Muscle of leg (tissue), 11 donors: ENCODE results near the gene ZNF805. TPM values are rescaled to one million over a fixed set of nuclear protein-coding genes. Genes with fewer than 3 reads are reported as not detected.
"Not testable (repeated sequence)": the region's sequence is repeated elsewhere in the genome, so short reads cannot be mapped to it uniquely, and the experiment has no call there.

Source experiments
- DNase-seq: peaks from one replicate; pipeline ENCODE4 v3.0.0; 2013
- H3K27ac ChIP-seq: one replicate; pipeline ENCODE4 v1.5.1; 2013; ENCODE audit warnings: mild to moderate bottlenecking, low read length, control low read depth
- H3K27me3 ChIP-seq: one replicate; pipeline ENCODE4 v1.6.1; 2013; ENCODE audit warnings: low read length; ENCODE audit not compliant: control insufficient read depth, insufficient read depth
- H3K36me3 ChIP-seq: one replicate; pipeline ENCODE4 v1.6.1; 2013; ENCODE audit warnings: low read length; ENCODE audit not compliant: control insufficient read depth, insufficient read depth
- H3K4me1 ChIP-seq: one replicate; pipeline ENCODE4 v1.6.1; 2013; ENCODE audit warnings: low read length; ENCODE audit not compliant: control insufficient read depth, insufficient read depth
- H3K4me3 ChIP-seq: one replicate; pipeline ENCODE4 v1.5.1; 2013; ENCODE audit warnings: low read length, control low read depth
- H3K9me3 ChIP-seq: replicated peaks from 2 replicates; pipeline ENCODE4 v1.6.1; 2013; ENCODE audit warnings: low read depth, low read length; ENCODE audit not compliant: control insufficient read depth
- WGBS: methylation state at CpG from one replicate; pipeline ENCODE4 v1.1.5; 2013; ENCODE audit warnings: missing lambda C conversion rate; ENCODE audit not compliant: insufficient coverage; 5-methylcytosine and 5-hydroxymethylcytosine counted together
- polyA plus RNA-seq, 8 donors: library from polyadenylated mRNA; unstranded; fragments of 120-200 nt; gene quantifications; one replicate each; pipeline versions ENCODE4 v1.2.1 to v1.2.3, GENCODE V29; 2013; ENCODE audit warnings: inconsistent platforms in 1 of 8, low replicate concordance in 1 of 8; ENCODE audit not compliant: insufficient read length in 8 of 8, insufficient read depth in 1 of 8
- total RNA-seq: library from RNA; stranded (reverse); fragments of 120-200 nt; gene quantifications from one replicate; pipeline ENCODE4 v1.2.4, GENCODE V29; 2013

Gene ZNF805
- total and polyA plus RNA-seq, 9 donors, result 2.8 to 23.3 (median 4.5) TPM

DNA sequence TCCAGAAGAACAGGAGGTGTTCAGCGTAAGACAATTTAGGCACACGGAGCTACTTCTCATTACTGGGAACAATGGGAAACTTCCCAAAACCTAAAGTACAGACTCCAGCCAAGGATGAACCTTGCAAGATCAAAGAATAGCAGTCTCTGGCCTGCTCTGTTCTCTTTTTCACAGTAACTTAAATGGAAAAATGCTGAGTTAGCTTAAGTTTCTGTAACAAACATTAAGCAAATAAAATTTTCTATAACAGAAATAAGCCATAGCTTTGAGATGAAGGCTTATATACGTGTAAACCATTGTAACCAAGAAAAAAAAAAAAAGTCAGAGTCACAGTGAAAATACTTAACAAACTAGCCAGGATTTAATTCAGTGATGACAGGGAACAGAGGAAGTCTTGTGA lies 21.6 kb downstream of the ZNF805 start:
- no peak for DNase-seq
- H3K4me3 ChIP-seq, result no peak overlapping the region
- 79% methylated on average over 2 of the region's 3 CpGs for WGBS
- H3K36me3 ChIP-seq, result peaks cover 14% of the 10 kb centered on the region
- H3K27me3 ChIP-seq, result no peaks in the 10 kb centered on the region
- no peaks in the 10 kb centered on the region for H3K4me1 ChIP-seq
- H3K9me3 ChIP-seq, result no peaks in the 10 kb centered on the region
- H3K27ac ChIP-seq, result no peak overlapping the region

DNA sequence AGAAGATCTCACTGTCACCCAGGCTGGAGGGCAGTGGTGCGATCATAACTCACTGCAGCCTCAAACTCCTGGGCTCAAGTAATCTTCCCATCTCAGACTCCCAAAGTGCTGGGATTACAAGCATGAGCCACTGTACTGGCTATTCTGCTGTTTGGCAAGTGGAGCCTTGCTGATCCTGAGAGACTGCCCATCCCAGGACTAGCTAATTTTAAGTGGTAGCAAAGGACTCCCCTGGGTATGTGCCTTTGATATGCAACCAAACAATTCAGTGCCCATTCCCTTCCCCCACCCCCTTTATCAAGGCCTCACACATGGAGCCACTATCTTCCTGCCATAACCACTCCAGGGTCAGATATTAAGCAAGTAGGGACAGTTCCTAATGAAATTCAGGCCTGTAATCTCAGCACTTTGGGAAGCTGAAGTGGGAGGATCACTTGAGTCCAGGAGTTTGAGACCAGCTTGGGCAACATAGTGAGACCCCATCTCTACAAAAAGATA lies 22.9 kb downstream of the ZNF805 start:
- peaks cover 14% of the 10 kb centered on the region for H3K36me3 ChIP-seq
- no peak overlapping the region for H3K27ac ChIP-seq
- no peak overlapping the region for H3K4me3 ChIP-seq
- WGBS, result no CpG with 5 or more reads among the region's 1 CpG
- no peaks in the 10 kb centered on the region for H3K27me3 ChIP-seq
- H3K4me1 ChIP-seq, result no peaks in the 10 kb centered on the region
- no peak for DNase-seq
- H3K9me3 ChIP-seq, result no peaks in the 10 kb centered on the region

- no peaks in the 10 kb centered on the region for H3K9me3 ChIP-seq
- no peaks in the 10 kb centered on the region for H3K36me3 ChIP-seq
- H3K4me1 ChIP-seq, result no peaks in the 10 kb centered on the region
- WGBS, result 80% methylated on average over 2 of the region's 3 CpGs
- no peak for DNase-seq
- H3K4me3 ChIP-seq, result no peak overlapping the region
- H3K27ac ChIP-seq, result no peak overlapping the region
- no peaks in the 10 kb centered on the region for H3K27me3 ChIP-seq
Measured at GRCh38 chr19:57267291-57267690, 26.9 kb downstream of the ZNF805 start.

- no peaks in the 10 kb centered on the region for H3K27me3 ChIP-seq
- no peak for DNase-seq
- no peaks in the 10 kb centered on the region for H3K9me3 ChIP-seq
- H3K4me3 ChIP-seq, result no peak overlapping the region
- H3K4me1 ChIP-seq, result no peaks in the 10 kb centered on the region
- 93% methylated on average over 4 of the region's 4 CpGs for WGBS
- no peak overlapping the region for H3K27ac ChIP-seq
- H3K36me3 ChIP-seq, result no peaks in the 10 kb centered on the region
Measured at GRCh38 chr19:57269515-57270250, 29.3 kb downstream of the ZNF805 start.

DNA sequence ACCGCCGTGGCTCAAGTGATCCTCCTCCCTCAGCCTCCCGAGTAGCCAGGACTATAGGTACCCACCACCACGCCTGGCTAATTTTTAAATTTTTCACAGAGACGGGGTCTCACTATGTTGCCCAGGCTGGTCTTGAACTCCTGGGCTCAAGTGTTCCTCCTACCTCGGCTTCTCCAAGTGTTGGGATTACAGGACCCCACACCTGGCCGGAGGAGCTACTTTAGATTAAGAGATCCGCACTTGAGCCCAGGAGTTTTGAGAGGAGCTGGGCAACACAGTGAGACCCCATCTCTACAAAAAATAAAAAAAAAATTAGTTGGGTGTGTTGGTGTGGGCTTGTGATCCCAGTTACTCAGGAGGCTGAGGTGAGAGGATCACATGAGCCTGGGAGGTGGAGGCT lies 30.8 kb downstream of the ZNF805 start:
- no peaks in the 10 kb centered on the region for H3K9me3 ChIP-seq
- no peaks in the 10 kb centered on the region for H3K27me3 ChIP-seq
- no peaks in the 10 kb centered on the region for H3K4me1 ChIP-seq
- no peaks in the 10 kb centered on the region for H3K36me3 ChIP-seq
- 88% methylated on average over 6 of the region's 8 CpGs for whole genome bisulfite sequencing
- no peak for DNase-seq
- H3K27ac ChIP-seq, result no peak overlapping the region
- H3K4me3 ChIP-seq, result no peak overlapping the region

DNA sequence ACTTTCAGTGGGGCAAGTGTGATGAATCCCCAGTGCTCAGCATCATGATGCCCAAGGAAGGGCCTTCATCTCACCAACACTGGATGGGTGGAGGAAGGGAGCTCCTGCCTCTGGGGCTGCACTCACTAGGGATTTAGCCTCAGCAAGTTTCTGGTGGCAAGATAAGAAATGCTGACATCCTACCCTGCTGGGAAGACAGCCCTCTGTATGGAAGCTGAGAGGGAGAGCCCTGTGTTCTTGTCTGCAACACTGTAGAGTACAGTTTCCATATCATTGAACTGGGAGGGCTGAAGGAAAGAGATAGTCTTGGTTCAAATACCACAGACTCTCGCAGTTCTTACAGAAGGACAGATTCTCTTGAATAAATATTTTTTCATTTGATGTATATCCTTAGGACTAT lies 32.6 kb downstream of the ZNF805 start:
- Histone ChIP-seq H3K36me3 (no peaks in the 10 kb centered on the region), H3K4me3 (no peak overlapping the region), H3K4me1 (no peaks in the 10 kb centered on the region), H3K9me3 (no peaks in the 10 kb centered on the region), H3K27me3 (no peaks in the 10 kb centered on the region), H3K27ac (no peak overlapping the region)
- DNase-seq, result no peak
- no CpG with 5 or more reads among the region's 1 CpG for WGBS

- no peak overlapping the region for H3K4me3 ChIP-seq
- no CpG with 5 or more reads among the region's 1 CpG for WGBS
- peaks cover 5% of the 10 kb centered on the region for H3K4me1 ChIP-seq
- DNase-seq, result no peak
- no peaks in the 10 kb centered on the region for H3K36me3 ChIP-seq
- H3K27ac ChIP-seq, result no peak overlapping the region
- H3K9me3 ChIP-seq, result no peaks in the 10 kb centered on the region
- H3K27me3 ChIP-seq, result no peaks in the 10 kb centered on the region
Measured at GRCh38 chr19:57276430-57276829, 36.0 kb downstream of the ZNF805 start.

GRCh38 chr19:57278481-57278880 lies 38.0 kb downstream of the ZNF805 start:
- not testable (repeated sequence) for H3K4me3 ChIP-seq, H3K27me3 ChIP-seq, H3K9me3 ChIP-seq, DNase-seq, H3K27ac ChIP-seq
- WGBS, result 100% methylated on average over 2 of the region's 2 CpGs
- Histone ChIP-seq H3K36me3 (peaks cover 11% of the 10 kb centered on the region), H3K4me1 (peaks cover 15% of the 10 kb centered on the region)

GRCh38 chr19:57279418-57280164 lies 39.2 kb downstream of the ZNF805 start:
- H3K4me3 ChIP-seq, result peak overlapping the region; percentile 99
- no peaks in the 10 kb centered on the region for H3K27me3 ChIP-seq
- peaks cover 15% of the 10 kb centered on the region for H3K4me1 ChIP-seq
- no peaks in the 10 kb centered on the region for H3K9me3 ChIP-seq
- peak; percentile 99 for DNase-seq
- under 1% methylated on average over 19 of the region's 25 CpGs for WGBS
- H3K36me3 ChIP-seq, result peaks cover 20% of the 10 kb centered on the region
- H3K27ac ChIP-seq, result peak overlapping the region; percentile 100

DNA sequence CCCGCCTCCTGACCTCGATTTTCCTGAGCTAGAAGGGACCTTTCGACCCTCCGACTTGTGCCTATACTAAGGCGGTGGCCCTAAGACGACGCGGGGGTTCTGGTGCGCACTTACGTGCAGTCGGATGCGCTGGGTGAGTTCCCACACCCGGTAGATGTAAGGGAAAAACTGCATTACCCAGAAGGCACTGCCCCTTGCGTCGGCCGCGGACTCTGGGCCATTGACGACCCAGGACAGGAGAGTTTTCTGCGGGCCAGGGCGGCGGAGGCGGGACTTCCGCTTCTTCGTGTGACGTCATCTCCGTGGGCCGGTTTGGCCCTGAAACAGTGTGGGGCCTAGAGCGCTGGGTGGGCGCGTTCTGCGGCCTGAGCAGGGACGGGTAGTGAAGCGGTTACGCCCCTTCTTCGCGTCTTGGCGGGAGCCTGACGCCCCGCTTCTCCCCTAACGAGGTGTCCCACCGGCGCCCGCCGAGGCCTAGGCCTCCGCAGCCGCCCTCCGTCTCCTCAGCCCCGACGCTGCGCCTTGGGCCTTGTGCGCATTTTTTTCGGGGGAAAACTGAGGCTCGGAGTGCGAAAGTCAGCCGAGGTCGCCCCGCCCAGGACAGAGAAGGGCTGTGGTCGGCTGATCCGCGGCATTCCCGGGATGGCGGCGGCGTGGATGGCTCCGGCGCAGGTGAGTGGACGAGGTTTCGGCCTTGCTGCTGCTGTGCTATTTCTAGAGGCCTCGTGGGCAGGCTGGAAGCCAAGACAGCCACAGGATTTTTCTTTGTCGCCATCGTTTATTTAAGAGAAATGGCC lies 39.9 kb downstream of the ZNF805 start, which contains the start of gene ZNF460:
Gene ZNF460, plus strand, starts transcription at position 321 of the 797 bp plus-strand sequence. Its CDS starts 322 bp downstream, at position 643.
- Histone ChIP-seq H3K36me3 (peaks cover 28% of the 10 kb centered on the region), H3K27ac (peak within 1 kb of the TSS; percentile 100), H3K4me3 (peak within 1 kb of the TSS; percentile 99), H3K4me1 (peaks cover 15% of the 10 kb centered on the region), H3K27me3 (no peaks in the 10 kb centered on the region), H3K9me3 (no peaks in the 10 kb centered on the region)
- DNase-seq, result peak; percentile 99
- under 1% methylated on average over 71 of the region's 71 CpGs for WGBS
